ENCODE data around the gene YAP1.

DNA sequence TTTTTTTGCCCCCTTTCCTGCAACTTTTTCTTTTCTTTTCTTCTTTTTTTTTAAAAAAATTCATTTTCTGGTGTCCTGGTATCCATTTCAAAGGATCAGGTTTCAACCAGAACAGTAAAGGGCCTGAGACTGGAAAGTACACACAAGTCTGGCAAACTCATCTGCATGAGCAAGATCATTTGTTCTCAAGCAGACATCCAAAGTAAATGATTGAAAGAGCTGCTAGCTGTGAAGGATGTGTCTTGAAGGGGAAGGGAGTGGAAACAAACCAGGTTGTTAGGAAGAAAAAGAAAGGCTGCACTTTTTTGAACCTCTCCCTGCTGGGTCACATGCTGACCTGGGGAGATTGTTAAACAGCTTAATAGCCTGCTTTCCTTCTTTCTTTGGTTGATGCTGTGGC lies 5.3 kb downstream of the YAP1 start:
- TF ChIP-seq, protein P1, sequence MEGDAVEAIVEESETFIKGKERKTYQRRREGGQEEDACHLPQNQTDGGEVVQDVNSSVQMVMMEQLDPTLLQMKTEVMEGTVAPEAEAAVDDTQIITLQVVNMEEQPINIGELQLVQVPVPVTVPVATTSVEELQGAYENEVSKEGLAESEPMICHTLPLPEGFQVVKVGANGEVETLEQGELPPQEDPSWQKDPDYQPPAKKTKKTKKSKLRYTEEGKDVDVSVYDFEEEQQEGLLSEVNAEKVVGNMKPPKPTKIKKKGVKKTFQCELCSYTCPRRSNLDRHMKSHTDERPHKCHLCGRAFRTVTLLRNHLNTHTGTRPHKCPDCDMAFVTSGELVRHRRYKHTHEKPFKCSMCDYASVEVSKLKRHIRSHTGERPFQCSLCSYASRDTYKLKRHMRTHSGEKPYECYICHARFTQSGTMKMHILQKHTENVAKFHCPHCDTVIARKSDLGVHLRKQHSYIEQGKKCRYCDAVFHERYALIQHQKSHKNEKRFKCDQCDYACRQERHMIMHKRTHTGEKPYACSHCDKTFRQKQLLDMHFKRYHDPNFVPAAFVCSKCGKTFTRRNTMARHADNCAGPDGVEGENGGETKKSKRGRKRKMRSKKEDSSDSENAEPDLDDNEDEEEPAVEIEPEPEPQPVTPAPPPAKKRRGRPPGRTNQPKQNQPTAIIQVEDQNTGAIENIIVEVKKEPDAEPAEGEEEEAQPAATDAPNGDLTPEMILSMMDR (conservative IDR thresholded peaks at IDR 0.05; ENCODE audit: low read depth, low read length), result no peak
- TF ChIP-seq POLR2A (IDR thresholded peaks at IDR 0.05; ENCODE audit: low read depth, low read length), result no peak
- no peak for TF ChIP-seq MAZ (IDR thresholded peaks at IDR 0.05; ENCODE audit: borderline replicate concordance, low read depth, low read length)
- no peak for TF ChIP-seq RCOR1 (IDR thresholded peaks at IDR 0.05; ENCODE audit: insufficient replicate concordance, low read length)
- TF ChIP-seq CEBPB (IDR thresholded peaks at IDR 0.05; ENCODE audit: low read depth, low read length), result no peak
- no peak for TF ChIP-seq CHD1 (IDR thresholded peaks at IDR 0.05; ENCODE audit: low read depth, low read length)
- TF ChIP-seq RAD21 (IDR thresholded peaks at IDR 0.05; ENCODE audit: low read length), result no peak
- no peak for TF ChIP-seq FOS (IDR thresholded peaks at IDR 0.05; ENCODE audit: low read depth, low read length)
- no peak for TF ChIP-seq SMC3 (IDR thresholded peaks at IDR 0.05; ENCODE audit: low read depth, low read length)
